SHP77 (cell line): ENCODE data around the gene SLC35F4.
"Not testable (repeated sequence)": the region's sequence is repeated elsewhere in the genome, so short reads cannot be mapped to it uniquely, and the experiment has no call there.

Experiments
- DNase-seq, 2 experiments: peaks; one replicate each; lab custom pipeline; 2025; lab: John Stamatoyannopoulos, UW

Gene SLC35F4

DNA sequence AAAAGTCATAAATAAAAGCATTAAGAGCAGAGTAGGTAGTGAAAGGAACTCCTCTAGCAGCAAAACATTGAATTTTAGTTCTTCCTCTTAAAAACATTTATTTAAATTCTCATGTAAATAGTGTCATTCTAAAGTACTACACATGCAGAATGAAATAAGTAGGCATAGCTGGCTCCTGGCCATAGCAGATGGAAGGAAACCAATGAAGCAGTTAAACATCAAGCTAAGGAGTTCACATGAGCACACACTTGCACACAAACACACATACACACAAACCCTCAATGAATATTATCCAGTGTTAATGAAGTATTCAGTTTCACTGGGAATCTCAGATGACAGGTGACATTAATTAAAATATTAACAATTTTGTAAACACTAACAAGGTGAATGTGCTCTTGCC is 69.3 kb downstream of the SLC35F4 start:
- DNase-seq: no peak

DNA sequence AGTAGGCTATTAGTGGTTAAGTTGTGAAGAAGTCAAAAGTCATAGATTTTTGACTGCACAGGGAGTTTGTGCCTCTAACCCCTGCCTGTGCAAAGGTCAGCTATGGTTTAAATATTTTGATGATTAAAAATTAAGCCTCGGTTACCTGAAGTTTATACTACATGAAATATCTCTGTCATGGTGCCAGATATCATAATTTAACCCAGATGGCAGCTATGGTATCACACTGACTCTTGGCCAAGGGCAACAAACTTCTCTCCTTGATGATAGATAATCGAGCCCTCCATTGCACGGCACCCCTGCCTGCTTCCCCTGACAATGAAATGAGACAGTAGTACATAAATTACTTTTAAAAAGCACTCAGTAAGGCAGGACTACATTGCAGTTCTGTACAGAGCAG is 80.8 kb downstream of the SLC35F4 start:
- DNase-seq: no peak

GRCh38 chr14:57771801-57772200 is 94.1 kb downstream of the SLC35F4 start:
- DNase-seq: no peak

- no peak for DNase-seq
Observed at GRCh38 chr14:57769863-57770523, 95.9 kb downstream of the SLC35F4 start.

- DNase-seq: no peak
Observed at GRCh38 chr14:57761800-57762199, 104.1 kb downstream of the SLC35F4 start.

GRCh38 chr14:57760896-57761295 is 105.0 kb downstream of the SLC35F4 start:
- DNase-seq: no peak

DNA sequence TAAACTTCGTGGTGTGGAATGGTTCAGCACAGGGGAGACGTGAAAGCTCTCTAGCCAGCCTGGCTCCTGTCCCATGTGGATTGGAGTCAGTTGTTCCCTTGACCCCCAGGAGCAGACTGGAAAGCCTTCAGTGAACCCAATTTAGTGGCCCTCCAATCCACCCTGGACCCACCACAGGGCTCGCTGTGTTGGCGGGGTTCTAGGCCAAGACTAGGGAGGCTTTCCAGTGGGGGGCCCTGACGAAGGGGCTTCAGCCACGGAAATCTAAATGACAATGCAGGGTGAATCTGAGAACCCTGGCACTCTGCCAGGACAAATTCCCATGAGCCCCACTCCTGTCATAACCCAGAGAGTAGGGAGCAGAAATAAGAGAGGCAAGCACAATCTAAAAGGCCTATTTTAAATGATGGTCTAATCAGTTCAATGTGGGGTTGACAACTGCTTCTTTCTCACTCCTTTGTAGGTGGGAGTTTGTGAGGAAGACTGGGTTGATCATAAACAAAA is 110.8 kb downstream of the SLC35F4 start:
- no peak for DNase-seq

DNA sequence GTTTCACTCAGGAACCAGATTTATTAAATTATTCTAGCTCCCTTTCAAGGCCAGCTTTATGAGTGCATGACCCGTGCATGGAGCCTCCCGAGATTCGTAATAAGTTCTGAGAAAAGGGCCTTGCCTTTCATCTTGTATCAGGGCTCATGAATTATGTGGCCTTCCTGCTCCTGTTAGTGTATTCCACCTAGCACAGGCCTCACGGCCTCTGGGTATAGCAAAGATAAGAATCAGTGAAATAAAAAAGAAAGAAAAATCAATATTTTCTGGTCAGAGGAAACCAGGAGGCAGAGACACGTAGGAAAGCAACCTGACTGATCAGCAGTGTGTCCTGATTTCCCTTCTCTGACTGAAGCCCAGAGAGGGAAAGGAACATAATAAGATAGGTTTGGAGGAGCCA is 111.4 kb downstream of the SLC35F4 start:
- no peak for DNase-seq

DNA sequence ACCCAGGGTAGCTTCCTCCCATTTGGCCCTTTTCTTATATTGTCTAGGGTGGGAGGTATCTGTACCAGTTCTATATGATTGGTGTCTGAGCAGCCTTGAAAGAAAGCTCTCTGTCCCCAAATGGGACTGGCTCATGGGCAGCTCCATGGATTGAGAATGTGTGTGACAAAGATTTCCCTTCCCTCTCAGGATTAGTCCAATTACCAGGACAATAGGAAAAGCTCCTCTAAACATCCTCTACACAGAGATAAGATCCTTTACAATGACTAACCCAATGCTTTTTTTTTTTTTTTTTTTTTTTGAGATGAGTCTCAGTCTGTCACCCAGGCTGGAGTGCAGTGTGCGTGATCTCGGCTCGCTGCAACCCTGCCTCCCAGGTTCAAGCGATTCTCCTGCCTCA is 112.1 kb downstream of the SLC35F4 start:
- no peak for DNase-seq

- not testable (repeated sequence) for DNase-seq
Observed at GRCh38 chr14:57752142-57752695, 113.7 kb downstream of the SLC35F4 start.

GRCh38 chr14:57751400-57751799 is 114.5 kb downstream of the SLC35F4 start:
- no peak for DNase-seq

DNA sequence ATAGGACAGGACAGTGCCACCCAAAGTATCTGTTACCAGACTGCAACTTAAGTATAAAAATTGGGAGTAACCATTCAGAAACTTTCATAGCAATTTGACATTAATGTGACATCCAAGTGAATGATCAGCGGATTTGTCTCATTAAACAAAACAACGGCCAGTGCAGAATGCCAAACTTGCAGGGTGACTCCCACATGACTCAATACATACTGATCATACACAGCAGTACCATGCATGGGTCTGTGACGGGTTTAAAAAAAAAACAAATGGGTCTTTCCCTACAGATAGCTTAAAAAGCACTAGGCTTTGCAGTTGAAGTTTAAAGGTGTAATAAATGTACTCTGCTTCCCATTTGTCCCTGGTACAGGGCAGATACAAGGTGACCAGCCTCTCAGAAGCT is 116.6 kb downstream of the SLC35F4 start:
- DNase-seq: no peak

GRCh38 chr14:57748279-57748678 is 117.6 kb downstream of the SLC35F4 start:
- no peak for DNase-seq

DNA sequence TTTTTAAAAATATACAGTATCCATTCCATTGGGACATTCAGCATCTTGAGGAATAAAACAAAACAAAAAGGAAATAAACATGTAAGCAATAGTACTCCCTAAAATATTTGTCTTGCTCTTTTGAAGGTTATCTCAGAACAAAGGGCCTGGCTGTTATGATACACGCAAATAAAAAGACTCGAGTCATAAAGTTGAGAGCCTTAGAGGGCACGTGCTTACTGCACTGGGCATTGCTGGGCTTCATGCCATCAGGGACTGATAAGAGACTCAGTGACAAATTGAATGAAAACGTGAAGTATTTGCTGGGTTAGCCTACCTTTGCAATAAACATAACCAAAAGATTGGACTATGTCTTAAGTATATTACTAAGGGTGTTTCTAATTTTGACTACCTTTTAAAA is 118.9 kb downstream of the SLC35F4 start:
- no peak for DNase-seq

GRCh38 chr14:57746563-57746962 is 119.3 kb downstream of the SLC35F4 start:
- no peak for DNase-seq

DNA sequence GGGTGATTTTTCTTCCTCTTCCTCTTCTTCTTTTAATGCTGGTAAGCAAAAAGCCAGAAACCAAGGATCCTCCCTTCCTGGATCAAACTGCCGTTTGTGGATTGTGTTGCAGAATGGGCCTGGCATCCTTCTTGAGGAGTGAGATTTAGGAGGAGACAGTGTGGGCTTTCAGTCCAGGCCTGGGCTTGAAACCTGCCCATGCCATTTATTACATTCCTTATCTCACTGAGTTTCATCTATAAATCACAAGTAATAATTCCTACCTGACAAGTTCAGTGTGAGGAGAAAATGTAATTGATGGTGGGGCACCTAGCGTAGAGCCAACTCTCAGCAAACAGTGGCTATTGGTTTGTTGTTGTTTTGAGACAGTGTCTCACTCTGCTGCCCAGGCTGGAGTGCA is 126.4 kb downstream of the SLC35F4 start:
- no peak for DNase-seq

DNA sequence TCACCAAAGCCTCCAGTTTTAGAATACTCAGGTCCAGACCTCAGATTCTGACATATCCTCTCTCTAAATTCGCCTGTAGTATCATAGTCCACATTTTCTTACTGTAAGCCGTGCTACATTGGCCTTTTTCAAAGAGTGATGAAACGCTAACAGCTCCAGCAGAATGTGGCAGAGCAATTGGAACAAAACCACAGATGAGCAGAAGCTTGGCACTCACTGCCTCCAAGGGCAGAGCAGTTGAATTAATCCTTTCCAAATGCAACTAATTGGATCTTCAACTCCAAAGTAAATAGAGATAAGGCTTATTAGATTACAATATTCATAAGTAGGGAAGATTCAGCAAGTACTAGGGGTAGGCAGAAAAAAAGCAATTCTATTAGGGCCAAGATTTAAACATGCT is 128.3 kb downstream of the SLC35F4 start:
- no peak for DNase-seq

DNA sequence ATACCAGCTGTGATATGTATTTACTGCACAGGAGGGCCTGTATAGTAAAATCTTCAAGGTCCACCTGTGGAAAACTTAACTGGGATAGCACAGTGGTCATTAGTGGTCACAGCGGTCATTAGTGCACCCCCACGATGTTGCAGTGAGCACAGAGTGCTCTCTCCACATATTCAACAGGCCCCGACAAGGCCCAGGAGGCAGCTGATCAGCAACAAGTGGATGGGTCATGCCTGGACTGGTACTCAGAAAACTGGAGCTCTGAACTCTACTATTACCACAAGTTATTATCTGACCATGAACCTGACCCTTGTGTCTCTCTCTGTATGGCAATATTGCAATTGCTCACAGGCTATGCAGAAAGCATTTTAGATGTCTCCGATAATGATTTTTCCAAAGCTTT is 129.5 kb downstream of the SLC35F4 start:
- no peak for DNase-seq

DNA sequence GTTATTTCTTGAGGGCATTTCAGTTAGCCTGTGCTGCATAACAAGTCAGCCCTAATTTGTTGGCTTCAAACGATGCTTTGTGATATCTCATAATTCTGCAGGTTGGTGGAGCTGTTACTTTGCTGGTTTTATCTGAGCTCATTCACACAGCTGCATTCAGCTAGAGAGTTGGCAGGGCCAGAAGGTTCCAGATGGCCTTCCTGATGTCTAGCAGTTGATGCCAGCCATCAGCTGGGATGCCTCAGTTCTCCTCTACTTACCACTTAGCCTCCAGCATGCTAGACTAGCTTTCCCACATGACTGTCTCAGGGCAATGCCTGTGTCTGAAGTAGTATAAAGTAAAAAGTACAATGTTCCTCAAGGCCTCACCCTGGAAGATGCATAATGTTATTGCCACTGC is 130.6 kb downstream of the SLC35F4 start:
- DNase-seq: no peak

DNA sequence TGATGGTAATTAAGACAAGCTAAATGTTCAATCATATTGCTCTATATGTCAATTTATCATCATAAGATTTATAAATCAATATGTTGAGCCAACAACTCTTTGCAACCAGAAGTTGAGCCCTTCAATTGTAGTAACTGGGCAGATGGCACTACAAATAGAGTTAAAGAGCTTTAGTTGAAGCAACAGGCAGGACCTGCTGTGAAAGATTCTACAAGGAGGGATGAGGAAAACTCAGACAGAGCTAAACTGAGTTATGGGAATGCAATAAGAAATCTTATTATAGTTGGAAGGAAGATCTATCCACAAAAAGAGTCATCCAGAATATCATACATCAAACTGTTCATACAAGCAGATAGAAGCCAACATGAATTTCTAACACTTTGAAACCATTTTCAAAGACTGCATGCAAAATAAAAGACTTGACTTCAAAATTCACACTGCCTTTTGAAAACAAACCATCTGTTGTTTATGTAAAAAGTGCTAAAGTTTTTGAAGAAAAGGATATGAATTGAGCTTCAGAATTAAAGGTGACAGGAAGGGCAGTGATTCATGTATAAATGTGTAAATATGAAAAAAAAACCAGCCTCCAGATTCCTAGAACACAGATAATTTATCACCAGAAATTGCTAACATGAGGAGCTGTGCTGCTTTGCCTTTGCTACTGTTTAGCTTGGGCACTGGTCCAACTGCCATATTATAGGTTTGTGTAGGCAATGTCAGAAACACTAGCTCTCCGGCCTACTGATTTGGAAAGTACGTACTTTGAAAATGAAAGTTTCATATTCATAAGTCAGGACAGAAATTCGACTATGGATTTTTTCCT is 133.2 kb downstream of the SLC35F4 start:
- peak in 1 of 2 experiments; percentile 14 for DNase-seq

DNA sequence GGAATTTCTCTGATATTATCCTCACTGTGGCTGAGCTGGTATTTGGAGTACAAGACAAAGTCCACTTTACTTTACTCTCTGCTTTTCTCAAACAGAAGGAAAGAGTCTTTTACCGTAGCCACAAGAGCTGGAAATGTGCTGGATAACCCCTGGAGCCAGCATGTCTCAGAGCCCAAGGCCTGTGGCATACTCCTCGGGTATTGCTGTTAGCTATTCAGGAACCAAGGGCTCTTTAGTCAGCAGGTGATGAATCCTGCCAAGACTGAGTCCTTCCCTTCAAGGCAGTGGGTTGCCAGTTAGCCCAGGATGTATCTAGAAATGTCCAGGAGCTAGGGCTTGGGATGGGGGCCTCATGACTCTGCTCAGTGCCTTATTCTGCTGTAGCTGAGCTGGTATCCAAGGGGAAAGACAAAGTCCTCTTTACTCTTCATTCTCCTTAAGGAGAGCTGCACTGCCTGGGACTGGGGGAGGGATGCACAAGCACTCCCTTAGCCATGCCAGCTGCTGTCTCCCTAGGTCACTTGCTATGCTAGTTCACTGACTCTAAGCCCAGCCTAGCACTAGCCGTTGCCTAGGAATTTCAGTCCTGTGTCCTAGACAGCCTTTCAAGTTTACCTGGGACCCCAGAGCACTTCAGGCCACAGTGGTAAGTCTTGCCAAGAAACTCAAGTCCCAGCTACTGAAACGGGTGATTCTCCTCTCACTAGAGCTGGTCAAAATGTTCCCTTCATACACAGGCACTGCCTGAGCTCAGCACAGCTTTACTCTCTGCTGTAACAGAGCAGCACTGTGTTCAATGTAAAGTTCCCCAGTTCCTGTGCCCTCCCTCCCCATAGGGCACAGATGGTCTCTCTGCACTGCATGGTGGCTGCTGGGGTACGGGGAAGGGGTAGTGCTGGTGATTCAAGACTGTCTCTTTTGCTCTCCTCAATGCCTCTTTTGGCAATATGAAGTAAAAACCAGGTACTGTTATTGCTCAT is 136.4 kb downstream of the SLC35F4 start:
- DNase-seq: no peak
